ENCODE data around the gene RIT2.

RIT2 gene

DNA sequence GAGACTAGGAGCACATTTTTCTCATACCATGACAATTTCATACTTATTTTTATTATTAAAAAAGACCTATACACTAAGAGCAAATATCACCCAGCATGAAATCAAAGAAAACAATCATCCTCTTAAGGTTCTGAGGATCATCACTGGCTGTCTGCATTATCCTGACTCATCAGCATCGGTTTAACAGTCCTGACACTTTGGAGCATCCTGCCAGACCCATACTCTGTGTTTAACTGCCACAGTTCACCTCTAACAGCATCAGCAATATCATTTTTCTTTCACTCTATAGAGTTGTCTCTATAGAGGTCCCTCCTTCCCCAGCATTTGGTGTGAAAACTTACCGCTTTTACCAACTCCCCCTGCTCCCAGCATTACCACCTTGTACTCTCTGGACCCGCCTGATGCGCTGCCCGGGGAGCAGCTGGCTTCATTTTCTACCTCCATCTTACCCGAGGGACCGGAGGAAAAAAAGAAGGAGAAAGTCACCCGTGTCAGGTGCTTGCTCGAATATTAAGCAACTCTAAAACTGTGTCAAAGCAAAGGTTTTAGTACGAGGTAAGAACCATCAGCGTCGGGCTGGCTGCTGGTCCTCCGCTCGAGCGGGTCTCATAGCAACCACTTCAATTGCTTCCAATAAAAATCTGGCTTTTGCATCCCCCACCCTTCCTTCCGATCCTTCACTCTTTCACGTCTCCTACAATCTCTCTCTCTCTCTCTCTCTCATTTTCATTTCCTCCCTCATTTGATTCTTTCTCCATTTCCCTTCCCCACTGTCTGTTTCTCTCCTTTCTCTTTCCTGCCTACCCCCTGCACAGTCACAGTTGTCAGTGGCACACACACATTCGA lies at the start of gene RIT2:
TSS of gene RIT2 (minus strand) at position 610 of the 846 bp plus-strand sequence.
- no peak for DNase-seq (ENCODE audit: low read depth in 2 of 2)

DNA sequence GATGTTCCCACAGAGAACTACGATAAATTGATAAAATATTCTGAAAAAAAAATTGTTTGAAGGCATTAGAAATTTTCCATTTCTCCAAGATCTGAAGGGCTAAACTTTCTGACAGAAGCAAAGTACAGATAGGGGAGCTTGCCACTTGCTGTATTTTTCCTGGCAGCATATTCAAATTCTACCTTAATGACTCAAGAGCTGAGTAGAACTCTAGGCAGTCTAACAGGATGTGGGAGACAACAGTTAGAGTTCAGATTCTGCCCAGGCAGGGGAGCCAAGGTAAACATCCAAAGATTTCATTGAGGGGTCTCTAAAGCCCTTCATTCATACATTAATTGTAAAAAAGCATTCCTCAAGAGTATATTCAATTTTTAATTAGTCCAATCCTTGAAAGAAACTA lies 46.0 kb upstream of the RIT2 start:
- DNase-seq (ENCODE audit: low read depth in 2 of 2) = no peak

DNA sequence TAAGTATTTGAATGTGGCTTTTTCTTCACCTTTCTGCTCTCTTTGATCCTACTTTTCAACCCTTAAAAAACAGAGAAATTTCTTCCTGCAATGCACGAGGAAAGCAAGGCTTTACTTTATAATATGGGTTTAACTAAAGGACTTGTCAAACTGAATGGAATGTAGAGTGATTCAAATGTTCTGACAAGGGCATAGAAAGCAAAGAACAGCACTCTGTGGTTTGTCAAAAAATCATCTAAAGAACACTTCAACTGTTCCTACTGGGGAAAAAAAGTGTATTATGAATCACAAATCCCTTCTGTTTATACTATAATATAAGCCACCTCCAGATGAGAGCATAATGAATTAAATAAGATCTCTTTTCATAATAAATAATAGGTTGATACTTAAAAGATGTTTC lies 45.0 kb upstream of the RIT2 start:
- no peak for DNase-seq (ENCODE audit: low read depth in 2 of 2)

DNA sequence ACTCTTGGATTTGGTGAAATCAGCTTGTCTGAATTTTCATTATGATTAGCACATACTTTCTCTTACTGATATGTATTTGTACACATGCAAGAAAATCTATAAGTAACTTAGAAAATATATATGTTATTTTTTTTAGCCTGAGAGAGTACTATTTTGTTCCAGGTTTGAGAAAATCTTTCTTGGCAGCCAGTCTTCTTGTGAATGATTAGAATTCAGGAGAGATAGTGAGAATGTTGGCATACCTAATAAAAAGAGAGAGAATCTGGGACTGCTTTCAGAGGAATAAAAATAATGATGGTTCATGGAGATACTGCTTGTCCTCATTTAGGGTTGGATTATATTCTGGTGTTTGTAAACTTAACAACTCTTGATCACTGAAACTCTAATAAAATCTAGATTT lies 44.4 kb upstream of the RIT2 start:
- DNase-seq (ENCODE audit: low read depth in 2 of 2) = no peak

- no peak for DNase-seq (ENCODE audit: low read depth in 2 of 2)
These were observed 43.7 kb upstream of the RIT2 start for GRCh38 chr18:43159086-43159770.

GRCh38 chr18:43158381-43158780 lies 42.9 kb upstream of the RIT2 start:
- DNase-seq (ENCODE audit: low read depth in 2 of 2) = no peak

DNA sequence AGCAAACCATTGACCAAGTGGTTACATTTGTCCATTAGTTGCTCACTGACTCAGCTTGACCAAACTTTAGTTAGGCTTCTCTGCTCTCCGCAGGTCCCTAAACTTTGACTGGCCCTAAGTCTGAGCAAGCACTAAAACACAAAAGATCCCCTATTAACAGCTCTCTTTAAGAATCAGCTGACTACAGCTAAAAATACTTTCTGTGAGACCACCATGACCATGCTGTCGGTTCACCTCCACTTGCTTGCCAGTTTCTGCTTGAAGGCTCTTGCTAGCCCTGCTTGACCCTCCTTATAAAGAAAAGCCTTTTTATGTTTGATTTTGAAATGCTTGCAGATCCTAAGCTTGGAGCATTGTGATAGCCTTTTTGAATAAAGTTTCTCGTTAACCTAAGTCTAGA lies 40.4 kb upstream of the RIT2 start:
- DNase-seq (ENCODE audit: low read depth in 2 of 2) = no peak

DNA sequence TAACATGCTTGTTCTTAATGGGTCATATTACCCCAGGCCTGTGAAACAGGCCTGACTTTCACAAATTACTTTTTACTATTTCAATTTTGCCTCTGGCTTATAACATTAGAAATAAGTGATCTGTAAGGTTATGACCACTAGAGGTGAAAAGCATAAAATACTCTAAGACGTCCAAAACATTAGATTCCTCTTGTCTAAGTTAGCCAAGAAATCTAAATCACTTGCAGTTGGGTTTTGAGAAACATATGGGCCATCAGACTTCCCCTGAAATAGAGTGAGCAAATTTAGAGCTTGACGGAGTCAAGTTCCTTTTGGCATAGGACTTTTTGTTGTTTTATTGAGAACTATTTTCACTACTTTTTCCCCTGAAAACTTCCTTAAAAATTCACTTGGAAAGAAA lies 32.7 kb upstream of the RIT2 start:
- no peak for DNase-seq (ENCODE audit: low read depth in 2 of 2)

- DNase-seq (ENCODE audit: low read depth in 2 of 2) = no peak
These were observed 25.7 kb upstream of the RIT2 start for GRCh38 chr18:43141208-43141607.

GRCh38 chr18:43139288-43139946 lies 23.9 kb upstream of the RIT2 start:
- DNase-seq (ENCODE audit: low read depth in 2 of 2) = no peak

DNA sequence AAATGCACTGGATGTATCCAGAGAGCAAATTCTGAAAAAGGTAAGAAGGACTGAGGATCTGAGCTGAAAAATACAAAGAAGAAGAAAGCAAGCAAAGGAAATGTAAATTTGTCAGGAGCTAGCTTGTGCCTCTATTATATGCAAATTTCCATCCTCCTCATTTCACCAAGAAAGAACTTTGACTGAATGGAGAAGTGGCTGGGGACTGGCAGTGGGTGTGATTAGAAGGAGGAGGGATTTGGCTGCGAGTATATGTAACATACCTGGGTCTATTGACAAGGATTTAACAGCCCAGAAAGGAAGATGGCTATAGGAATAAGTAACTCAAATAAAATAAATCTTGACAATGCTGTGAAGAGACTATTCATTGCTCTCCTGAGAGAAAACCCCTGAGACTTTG lies 19.4 kb upstream of the RIT2 start:
- DNase-seq (ENCODE audit: low read depth in 2 of 2) = no peak

DNA sequence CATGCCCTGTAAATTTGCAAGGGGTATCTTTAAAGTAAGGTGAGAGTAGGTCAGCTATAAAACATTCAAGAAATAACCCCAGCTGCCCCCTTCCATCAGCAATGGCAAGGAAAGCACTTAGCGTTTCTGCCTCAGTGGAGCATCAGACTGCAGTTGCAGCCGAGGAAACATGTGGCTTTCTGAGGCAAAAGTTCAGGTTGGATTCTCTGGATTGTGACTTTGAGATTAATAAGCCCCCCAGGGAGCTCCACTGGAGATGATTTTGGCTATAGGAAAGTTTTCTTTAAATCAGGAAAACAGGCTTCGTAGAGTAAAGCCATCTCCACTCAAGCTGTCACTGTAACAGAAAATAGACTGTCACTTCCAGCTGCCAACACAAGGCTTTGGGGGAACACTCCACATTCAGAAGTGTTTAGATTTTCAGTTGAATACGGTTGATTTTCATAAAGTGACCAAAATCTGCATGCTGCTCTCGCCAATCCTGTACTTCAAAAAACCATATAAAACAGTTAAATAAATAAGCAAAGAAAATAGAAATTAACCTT lies 15.3 kb upstream of the RIT2 start:
- no peak for DNase-seq (ENCODE audit: low read depth in 2 of 2)

DNA sequence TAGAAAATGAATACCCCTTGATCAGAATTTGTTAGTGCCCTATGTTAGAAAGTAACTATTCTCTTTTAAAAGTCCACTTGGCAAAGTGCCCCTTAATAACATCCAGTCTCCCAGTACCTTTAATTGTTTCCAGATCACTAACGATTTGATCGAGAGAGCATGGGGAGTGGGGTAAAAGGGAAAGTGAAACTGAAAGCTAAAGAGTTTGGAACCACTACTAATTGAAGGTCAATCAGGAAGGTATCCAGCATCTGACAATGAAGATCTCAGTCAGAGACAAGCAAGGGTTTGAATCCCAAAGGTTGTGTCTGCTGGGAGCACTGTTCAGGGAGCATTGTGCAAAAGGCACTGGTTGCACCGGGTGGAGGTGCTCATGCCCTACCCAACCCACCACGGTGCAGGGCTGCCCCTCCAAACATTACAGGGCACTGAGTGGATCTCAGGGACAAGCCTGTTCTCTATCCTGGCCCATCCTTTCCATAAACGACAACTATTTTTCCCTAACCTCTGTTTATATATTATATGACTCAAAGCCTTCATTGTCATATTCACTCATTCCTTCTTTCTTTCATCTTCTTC lies 14.6 kb upstream of the RIT2 start:
- no peak for DNase-seq (ENCODE audit: low read depth in 2 of 2)

DNA sequence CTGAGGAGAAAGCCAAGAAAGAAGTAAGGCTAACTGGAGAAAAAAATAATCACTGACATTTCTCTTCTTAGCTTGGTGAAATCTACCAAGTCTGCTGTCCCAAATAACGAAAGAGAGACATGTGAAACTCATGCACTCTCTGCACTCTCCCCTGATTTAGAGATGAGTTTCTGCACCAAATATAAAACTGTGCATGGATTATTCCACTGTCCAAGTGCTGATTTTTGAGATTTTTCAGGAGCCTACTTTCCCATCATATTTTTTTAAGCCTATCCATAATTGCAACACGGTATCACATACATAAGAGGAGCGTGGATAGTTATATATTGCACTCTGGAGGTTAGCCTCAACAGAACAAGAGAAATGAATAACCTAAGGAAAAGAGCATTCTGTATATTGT lies 10.0 kb upstream of the RIT2 start:
- no peak for DNase-seq (ENCODE audit: low read depth in 2 of 2)

GRCh38 chr18:43122955-43123354 lies 7.5 kb upstream of the RIT2 start:
- DNase-seq (ENCODE audit: low read depth in 2 of 2) = no peak

GRCh38 chr18:43116699-43117294 lies 1.3 kb upstream of the RIT2 start:
- DNase-seq (ENCODE audit: low read depth in 2 of 2) = no peak

DNA sequence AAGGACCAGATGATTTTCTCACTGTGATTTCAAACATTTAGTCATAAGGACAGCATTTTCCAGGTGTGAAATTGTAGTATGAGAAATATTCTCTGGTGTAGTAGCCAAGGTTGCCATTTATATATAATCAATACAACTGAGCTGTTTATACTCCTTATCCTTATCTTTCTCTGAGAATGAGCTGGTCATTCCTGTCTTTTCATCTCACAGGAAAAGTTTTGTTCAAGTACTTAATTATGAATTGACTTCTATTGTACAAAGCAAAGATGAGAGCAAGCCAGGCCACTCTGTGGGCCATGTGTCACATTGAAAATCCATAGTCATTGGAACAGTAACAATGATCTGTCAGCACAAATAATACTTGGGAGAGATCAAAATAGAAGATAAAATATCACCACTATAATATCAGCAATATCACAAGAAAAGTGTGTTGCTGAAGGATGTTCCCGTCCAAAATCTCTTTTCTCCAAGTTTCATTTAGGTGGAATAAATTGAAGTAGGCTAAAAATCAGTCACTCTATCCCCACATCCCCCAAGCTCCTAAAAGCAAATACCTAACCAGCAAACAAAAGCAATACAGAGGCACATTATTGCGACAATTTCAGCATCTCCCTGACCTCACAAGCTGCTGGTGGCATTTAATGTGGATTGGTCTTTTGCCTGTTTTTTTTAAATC lies 2.1 kb downstream of the RIT2 start:
- DNase-seq (ENCODE audit: low read depth in 2 of 2) = no peak

GRCh38 chr18:43108882-43109281 lies 6.6 kb downstream of the RIT2 start:
- no peak for DNase-seq (ENCODE audit: low read depth in 2 of 2)

DNA sequence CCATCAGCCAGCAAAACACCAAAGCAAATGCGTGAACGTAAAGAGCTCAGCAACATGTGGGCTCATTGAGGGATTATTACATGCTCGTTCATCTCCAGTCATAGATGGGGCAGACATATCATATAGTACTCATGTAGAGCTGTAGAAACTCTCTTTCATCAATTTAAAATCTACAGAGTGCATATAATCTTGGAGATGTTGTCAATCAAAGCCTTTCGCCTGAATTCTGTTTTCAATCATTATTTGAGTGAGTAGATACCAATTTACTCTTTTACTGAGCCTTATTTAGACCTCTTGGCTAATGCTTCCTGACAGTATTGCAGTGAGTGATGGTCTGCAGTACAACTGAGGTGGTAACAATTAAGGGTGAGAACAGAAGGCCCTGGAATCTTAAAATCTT lies 7.0 kb downstream of the RIT2 start:
- DNase-seq (ENCODE audit: low read depth in 2 of 2) = no peak

DNA sequence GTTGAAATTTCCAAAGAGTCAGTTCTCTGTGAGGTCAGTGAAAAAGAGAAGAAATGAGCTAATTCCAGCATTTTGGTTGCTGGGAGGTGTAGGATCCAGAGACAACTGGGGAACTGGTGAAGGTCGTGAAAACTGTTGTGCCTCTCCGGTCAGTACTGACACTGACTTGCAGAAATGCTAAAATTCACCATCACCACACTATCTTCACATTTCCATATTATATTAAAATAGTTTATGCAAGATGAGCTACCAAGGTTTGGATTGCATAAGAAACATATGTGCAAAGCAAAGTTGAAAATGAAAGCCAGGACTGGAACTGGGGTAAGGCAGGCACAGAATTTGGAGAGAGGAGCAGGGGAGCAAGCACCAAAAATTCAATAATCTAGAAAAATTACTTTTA lies 21.8 kb downstream of the RIT2 start:
- DNase-seq (ENCODE audit: low read depth in 2 of 2) = no peak

GRCh38 chr18:43092539-43092938 lies 22.9 kb downstream of the RIT2 start:
- DNase-seq (ENCODE audit: low read depth in 2 of 2) = no peak
